GM18907 (cell line): ENCODE results near the gene PTPRU.

ENCODE experiments used
- ATAC-seq: cut with Tn5 transposase; IDR thresholded peaks from one replicate; pipeline ENCODE4 v1.9.1; 2021; ENCODE audit warnings: mild to moderate bottlenecking, moderate library complexity; ENCODE audit not compliant: unreplicated experiment

Gene PTPRU

DNA sequence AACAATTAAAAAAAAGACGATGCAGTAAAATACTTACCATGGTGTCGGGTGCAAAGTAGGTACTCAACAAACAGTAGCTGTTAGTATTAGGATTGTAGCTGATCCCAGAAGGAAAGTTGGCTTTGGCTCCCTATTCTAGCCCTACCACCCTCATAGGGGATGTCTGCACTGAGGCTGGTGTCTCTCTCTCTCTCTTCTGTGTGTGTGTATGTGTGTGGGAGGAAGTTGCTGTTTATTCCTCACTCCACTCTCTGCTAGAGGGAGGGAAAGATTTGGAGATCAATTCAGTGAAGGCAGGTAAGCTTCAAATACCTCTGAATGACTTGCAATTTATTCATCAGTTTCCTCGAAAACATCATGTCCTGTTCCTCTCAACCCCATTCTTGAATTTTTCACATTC lies 124.4 kb downstream of the PTPRU start:
- no peak for ATAC-seq

DNA sequence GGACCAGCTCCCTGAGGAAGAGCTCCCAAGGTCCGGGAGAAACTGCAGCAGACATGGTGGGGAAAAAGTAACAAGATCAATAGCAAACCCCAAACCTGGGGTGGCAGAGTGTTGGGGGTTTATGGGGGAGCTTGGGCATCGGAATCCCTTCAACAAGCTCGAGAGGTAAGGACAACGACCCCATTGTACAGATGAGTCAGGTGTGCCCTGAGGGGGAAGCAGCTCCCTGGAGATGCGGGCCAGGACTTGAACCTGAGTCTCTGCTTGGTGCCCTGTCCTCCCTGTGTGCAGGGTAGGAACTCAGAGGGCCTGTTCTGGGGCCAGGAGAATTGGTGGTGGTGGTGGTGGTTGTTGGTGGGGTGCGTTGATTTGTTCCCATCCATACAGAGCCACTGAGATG lies 125.4 kb downstream of the PTPRU start:
- ATAC-seq, result no peak

DNA sequence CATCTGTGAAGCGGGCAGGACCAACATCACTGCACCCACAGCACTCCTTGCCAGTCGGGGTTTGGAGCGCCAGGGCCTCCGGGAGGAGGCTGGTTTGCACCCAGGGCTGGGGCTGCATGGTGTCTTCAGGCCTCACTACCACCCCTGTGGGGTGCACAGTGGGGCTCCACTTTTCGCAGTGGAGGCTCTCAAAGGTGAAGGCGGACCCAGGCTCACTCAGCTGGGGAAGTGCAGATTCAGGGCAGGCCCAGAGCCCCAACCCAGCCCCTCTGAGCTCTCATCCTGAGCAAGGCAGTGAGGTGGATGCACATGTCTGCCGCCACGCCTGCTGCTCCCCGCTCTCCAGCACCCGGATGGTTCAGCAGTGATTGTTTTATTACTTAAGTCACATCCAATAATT lies 125.8 kb downstream of the PTPRU start:
- no peak for ATAC-seq

DNA sequence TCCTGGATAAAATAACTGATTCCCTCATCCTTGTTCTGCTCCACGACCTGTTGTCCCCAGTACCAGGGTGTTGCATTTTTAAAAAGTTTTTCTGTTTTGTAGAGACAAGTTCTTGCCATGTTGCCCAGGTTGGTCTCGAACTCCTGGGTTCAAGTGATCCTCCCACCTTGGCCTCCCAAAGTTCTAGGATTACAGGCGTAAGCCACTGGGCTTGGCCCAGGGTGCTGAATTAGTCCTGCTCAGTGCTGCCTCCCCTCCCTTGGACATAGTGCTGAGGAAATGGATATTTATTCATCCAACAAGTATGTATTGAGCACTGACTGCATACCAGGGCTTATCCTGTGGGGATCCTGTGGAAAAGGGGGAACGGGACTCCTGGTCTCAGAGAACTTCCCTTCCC lies 126.4 kb downstream of the PTPRU start:
- no peak for ATAC-seq

DNA sequence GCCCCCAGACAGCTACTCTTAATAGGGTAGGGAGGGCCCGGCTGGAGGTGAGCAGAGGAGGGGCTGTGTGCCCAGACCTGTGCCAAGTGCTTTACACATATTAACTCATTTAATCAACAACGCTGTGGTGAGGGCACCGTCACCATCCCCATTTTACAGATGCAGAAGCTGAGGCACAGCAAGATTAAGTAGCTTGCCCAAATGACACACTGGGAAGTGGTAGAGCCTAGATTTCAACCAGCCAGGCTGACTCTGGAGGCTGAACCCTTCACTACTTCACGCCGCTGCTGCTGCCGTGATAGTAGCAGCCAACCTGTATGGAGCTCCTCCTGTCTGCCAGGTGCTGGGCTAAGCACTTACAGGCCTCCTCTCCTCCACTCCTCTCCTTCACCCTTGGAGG lies 127.2 kb downstream of the PTPRU start:
- no peak for ATAC-seq

DNA sequence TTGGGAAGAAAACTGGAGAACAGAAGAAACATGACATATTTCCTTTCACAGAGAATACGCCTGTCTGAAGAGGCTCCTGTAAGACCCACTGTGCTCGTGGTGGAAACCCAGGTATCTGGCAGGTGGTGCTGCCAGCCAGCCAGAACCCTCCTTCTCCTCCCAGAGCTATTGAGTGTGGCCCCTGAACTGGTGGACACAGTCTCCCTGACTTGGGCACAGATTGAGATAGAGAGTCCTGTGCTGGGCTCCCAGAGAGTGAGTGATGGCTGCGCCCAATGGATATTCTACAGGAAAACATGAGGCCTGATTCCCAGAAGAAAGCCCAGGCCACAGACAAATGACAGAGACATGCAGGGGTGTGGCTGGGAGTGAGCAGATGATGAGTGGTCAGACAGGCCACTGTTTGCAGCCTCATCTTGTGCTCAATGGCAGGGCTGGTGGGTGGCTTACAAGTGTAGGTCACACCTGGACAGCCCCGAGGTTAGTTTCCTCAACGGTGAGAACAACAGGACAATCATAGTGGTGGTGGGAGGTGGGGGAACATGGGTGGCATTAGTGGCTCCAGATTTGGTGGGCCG lies 127.9 kb downstream of the PTPRU start:
- no peak for ATAC-seq

DNA sequence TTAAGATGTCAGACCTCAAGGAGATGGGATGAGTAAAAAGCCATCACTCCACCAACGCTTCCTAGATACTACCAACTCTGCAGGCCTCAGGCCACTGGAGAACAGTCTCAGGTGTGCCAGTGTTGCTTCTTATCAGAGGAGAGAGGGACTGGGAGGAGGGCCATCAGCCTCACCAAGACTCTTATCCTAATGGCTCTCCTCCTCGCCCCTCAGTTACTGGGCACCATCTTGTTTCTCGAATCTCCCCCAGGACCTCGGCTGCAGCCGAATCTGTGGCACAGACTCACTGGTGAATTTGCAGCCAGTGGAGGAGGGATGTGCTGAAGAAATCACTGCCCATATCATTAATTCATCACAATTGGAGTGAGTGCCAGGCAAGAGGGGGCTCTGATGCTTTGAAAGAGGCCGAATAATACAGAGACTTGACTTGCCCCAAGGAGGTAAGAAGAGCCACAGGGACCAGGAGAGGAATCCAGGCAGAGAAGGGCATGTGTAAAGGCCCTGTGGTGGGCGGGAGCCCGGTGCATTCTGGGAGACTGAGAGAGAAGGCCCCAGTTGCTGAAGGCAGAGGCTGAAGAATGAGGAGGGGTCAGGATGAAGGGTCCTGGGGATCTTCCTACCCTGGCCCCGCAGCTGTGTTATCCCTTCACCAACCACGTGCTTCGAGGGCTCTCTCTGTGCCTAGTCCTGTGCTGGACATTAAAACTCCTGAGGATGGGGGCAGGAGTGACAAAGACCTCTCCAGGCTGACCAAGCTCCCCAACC lies 129.8 kb downstream of the PTPRU start:
- ATAC-seq, result no peak

DNA sequence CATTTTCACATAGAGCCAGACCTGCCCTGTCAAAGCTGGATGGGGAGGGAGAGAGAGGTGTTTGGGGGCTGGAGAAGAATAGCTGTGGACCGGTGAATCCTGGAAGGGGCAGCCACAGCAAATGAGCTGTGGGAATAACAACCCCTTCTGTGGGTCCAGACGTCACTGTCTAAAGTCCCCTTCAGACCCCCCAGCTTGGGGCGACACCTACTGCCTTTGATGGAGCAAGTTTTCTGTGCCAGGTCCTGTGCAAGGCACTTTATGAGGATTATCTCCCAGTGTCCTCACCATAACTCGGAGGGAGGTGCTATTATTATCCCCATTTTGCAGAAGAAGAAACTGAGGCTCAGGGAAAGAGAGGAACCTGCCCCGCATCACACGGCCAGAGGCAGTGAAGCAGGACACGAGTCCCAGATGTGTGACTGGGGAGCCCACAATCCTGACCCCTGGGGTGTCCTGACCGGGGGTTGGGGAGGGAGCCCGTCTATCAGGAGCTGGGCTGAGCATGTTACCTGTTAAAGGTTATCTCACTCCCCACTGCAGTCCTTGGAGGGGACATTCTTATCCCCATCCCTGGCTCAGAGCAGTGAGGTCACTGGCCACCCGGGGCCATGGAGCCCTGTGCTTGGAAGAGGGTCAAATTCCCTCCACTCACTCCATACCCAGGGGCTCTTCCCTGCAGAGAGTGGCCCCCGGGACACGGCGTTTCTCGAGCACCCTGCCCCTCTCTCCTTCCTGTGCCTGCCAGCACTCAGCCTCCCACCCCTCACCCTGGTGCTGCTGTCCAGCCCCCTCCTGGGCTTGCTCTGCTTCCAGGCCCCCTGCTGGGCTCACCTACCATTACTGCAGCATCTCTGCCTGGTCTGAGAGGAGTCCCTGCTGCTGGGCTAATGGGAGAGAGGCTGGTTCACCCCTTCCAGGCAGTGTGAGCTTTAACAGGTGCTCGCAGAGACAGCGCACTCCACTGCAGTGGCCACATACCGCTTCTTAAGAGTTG lies 132.9 kb downstream of the PTPRU start:
- no peak for ATAC-seq

DNA sequence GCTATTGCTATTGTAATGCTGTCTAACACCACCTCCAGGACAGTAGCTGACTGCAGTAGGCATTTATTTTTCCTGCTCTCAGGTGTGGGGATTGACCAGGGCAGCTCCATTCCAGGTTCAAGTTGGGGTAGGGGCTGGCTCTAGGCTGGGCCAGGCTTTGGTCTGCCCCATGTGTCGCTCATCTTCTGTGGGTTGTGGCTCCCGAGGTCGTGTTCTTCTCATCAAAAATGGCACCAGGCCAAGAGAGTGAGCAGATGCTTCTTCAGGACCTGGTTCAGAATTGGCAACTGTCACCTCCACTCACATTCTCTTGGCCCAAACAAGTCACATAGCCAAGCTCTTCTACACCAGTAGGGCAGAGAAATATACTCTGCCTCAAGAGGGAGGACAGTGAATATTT lies 133.7 kb downstream of the PTPRU start:
- ATAC-seq, result no peak

DNA sequence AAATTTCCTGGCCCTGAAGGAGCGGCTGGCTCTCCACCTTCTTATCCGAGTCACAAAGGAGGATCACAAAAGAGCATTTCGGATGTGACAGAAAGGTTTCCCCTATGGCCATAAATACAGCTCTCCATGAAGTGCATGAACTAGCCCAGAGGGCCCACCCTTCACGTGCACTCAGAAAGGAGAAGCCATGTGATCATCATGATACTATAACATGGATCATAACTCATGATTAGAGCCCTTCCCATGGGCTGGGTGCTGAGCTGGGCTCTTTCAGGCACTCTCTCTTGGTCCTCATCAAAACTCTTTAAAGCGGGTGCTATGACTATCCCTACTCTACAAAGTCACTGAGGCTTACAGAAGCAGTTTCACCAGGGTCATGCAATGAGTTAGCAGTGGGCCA lies 135.0 kb downstream of the PTPRU start:
- no peak for ATAC-seq

DNA sequence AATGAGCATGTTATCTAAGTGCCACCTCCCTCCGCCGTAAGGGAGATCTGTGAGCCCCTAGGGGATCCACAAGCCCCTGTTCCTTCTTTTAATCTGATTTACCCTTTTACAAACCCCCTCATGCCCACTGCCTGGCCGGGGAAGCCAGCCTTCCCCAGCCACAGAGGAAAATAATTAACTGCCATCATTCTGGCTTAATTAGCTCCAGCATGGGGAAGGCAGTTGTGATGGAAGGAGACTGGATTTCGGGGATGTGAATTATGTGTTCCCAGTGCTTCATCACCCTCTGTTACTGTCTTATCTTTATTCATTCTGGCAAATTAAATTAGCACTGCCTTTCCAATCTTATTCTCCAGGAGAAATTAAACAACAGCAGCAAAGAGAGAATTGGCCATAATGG lies 135.8 kb downstream of the PTPRU start:
- no peak for ATAC-seq
